IMR-90 (cell line): ENCODE data around the gene APBB1IP. TPM values are rescaled to one million over a fixed set of nuclear protein-coding genes. Genes with fewer than 3 reads are reported as not detected.

Experiments used
- ATAC-seq: fragments of 200-7000 bp; cut with Tn5 transposase; 2 replicates; pipeline ENCODE4 v1.9.1; 2020; ENCODE audit warnings: low read depth, mild to moderate bottlenecking, moderate library complexity
- BruUV-seq: library from RNA; stranded (reverse); fragments of 400-500 nt; replicated peaks from 2 replicates; lab custom pipeline; 2021; lab: Mats Ljungman, UMichigan
- CTCF ChIA-PET: fragments of 300-600 bp; formaldehyde crosslinking; extraction: SDS; loops from one replicate; lab custom pipeline; 2021; ENCODE audit warnings: antibody characterized with exemption; lab: Yijun Ruan, JAX
- POLR2A ChIA-PET: fragments of 300-600 bp; sonication (Branson Sonifier 250); formaldehyde crosslinking; loops from one replicate; lab custom pipeline; 2022; ENCODE audit warnings: antibody characterized with exemption; ENCODE audit not compliant: unreplicated experiment; lab: Charles Lee
- DNase-seq: peaks from one replicate; pipeline ENCODE4 v3.0.0; 2013
- H2AFZ ChIP-seq: replicated peaks from 2 replicates; pipeline ENCODE3; 2013; ENCODE audit warnings: low read length, mild to moderate bottlenecking; ENCODE audit not compliant: poor library complexity
- H2AK5ac ChIP-seq: 2 replicates; pipeline ENCODE4 v1.6.1; 2013; ENCODE audit warnings: low read depth, low read length, inconsistent platforms
- H2AK9ac ChIP-seq: replicated peaks from 2 replicates; pipeline ENCODE3; 2013; ENCODE audit warnings: mild to moderate bottlenecking, low read depth, low read length, moderate library complexity; ENCODE audit not compliant: poor library complexity
- H2BK120ac ChIP-seq: 2 replicates; pipeline ENCODE4 v1.6.1; 2013; ENCODE audit warnings: low read depth, low read length, inconsistent platforms
- H2BK15ac ChIP-seq: 3 replicates; pipeline ENCODE4 v1.6.1; 2013; ENCODE audit warnings: low read depth, low read length, inconsistent platforms
- H2BK20ac ChIP-seq: 2 replicates; pipeline ENCODE4 v1.6.1; 2013; ENCODE audit warnings: low read depth, mild to moderate bottlenecking, inconsistent platforms, low read length, moderate library complexity
- H2BK5ac ChIP-seq: 2 replicates; pipeline ENCODE4 v1.6.1; 2013; ENCODE audit warnings: mild to moderate bottlenecking, low read depth, low read length, inconsistent platforms; ENCODE audit not compliant: poor library complexity, severe bottlenecking
- H3K14ac ChIP-seq: replicated peaks from 2 replicates; pipeline ENCODE4 v1.6.1; 2013; ENCODE audit warnings: low read depth, low read length, inconsistent platforms
- H3K18ac ChIP-seq: 2 replicates; pipeline ENCODE4 v1.6.1; 2013; ENCODE audit warnings: low read depth, low read length, control low read depth
- H3K23ac ChIP-seq: 2 replicates; pipeline ENCODE4 v1.6.1; 2013; ENCODE audit warnings: low read depth, low read length, inconsistent platforms
- H3K27ac ChIP-seq: 2 replicates; pipeline ENCODE4 v1.5.1; 2013; ENCODE audit warnings: mild to moderate bottlenecking, control low read depth, low read length; ENCODE audit not compliant: insufficient read depth
- H3K27me3 ChIP-seq: 2 replicates; pipeline ENCODE4 v1.6.1; 2013; ENCODE audit warnings: low read length; ENCODE audit not compliant: control insufficient read depth, insufficient read depth
- H3K36me3 ChIP-seq: 2 replicates; pipeline ENCODE4 v1.6.1; 2013; ENCODE audit warnings: low read length, mixed read lengths; ENCODE audit not compliant: control insufficient read depth, insufficient read depth
- H3K4ac ChIP-seq: 2 replicates; pipeline ENCODE4 v1.6.1; 2013; ENCODE audit warnings: low read depth, low read length, inconsistent platforms
- H3K4me1 ChIP-seq: 2 replicates; pipeline ENCODE4 v1.6.1; 2013; ENCODE audit warnings: low read length, mixed read lengths; ENCODE audit not compliant: control insufficient read depth, insufficient read depth
- H3K4me2 ChIP-seq: 2 replicates; pipeline ENCODE4 v1.6.1; 2013; ENCODE audit warnings: low read depth, mild to moderate bottlenecking, control low read depth, low read length, moderate library complexity
- H3K4me3 ChIP-seq: 2 replicates; pipeline ENCODE4 v1.5.1; 2013; ENCODE audit warnings: low read depth, mild to moderate bottlenecking, control low read depth, low read length, moderate library complexity; ENCODE audit not compliant: insufficient read depth
- H3K56ac ChIP-seq: 2 replicates; pipeline ENCODE4 v1.6.1; 2013; ENCODE audit warnings: low read length, inconsistent platforms; ENCODE audit not compliant: insufficient read depth; ENCODE audit errors: extremely low read depth
- H3K79me1 ChIP-seq, 2 experiments: 2 replicates each; pipeline ENCODE4 v1.6.1; 2013; ENCODE audit warnings: low read length in 2 of 2, inconsistent platforms in 1 of 2, low read depth in 1 of 2
- H3K9ac ChIP-seq: 2 replicates; pipeline ENCODE4 v1.6.1; 2013; ENCODE audit warnings: low read depth, low read length, control low read depth
- H3K9me1 ChIP-seq: 2 replicates; pipeline ENCODE4 v1.6.1; 2013; ENCODE audit warnings: low read length, inconsistent platforms; ENCODE audit not compliant: insufficient read depth
- H3K9me3 ChIP-seq: 2 replicates; pipeline ENCODE4 v1.6.1; 2013; ENCODE audit warnings: low read length; ENCODE audit not compliant: control insufficient read depth, insufficient read depth
- H4K20me1 ChIP-seq: 2 replicates; pipeline ENCODE4 v1.6.1; 2013; ENCODE audit warnings: low read length, inconsistent platforms; ENCODE audit not compliant: insufficient read depth
- H4K5ac ChIP-seq: 2 replicates; pipeline ENCODE4 v1.6.1; 2013; ENCODE audit warnings: mild to moderate bottlenecking, low read depth, low read length, control low read depth
- H4K8ac ChIP-seq, 2 experiments: 2 replicates each; pipeline ENCODE4 v1.6.1; 2013; ENCODE audit warnings: low read depth in 2 of 2, low read length in 2 of 2, control low read depth in 1 of 2, inconsistent platforms in 1 of 2
- H4K91ac ChIP-seq: 2 replicates; pipeline ENCODE4 v1.6.1; 2013; ENCODE audit warnings: low read depth, low read length, inconsistent platforms; ENCODE audit not compliant: insufficient read depth
- BHLHE40 ChIP-seq: fragments of 150-350 bp; IDR thresholded peaks from 2 replicates; pipeline ENCODE4 v1.6.1; 2016; ENCODE audit warnings: mild to moderate bottlenecking, low read depth, low read length
- CEBPB ChIP-seq: IDR thresholded peaks from 2 replicates; pipeline ENCODE4 v1.6.1; 2012; ENCODE audit warnings: low read depth, low read length, improper control_type of control experiment
- CHD1 ChIP-seq: IDR thresholded peaks from 2 replicates; pipeline ENCODE4 v1.6.1; 2012; ENCODE audit warnings: low read depth, low read length, improper control_type of control experiment
- CTCF ChIP-seq: conservative IDR thresholded peaks from 2 replicates; pipeline ENCODE4 v1.5.1; 2012; ENCODE audit warnings: mild to moderate bottlenecking, low read depth, low read length, improper control_type of control experiment
- FOS ChIP-seq: fragments of 150-350 bp; IDR thresholded peaks from 2 replicates; pipeline ENCODE4 v1.6.1; 2016; ENCODE audit warnings: low read depth, low read length
- MAFK ChIP-seq: IDR thresholded peaks from 2 replicates; pipeline ENCODE4 v1.6.1; 2012; ENCODE audit warnings: low read depth, low read length, improper control_type of control experiment
- MAZ ChIP-seq: IDR thresholded peaks from 2 replicates; pipeline ENCODE4 v1.6.1; 2012; ENCODE audit warnings: low read depth, mild to moderate bottlenecking, low read length, improper control_type of control experiment, moderate library complexity, borderline replicate concordance
- MXI1 ChIP-seq: IDR thresholded peaks from 2 replicates; pipeline ENCODE4 v1.6.1; 2012; ENCODE audit warnings: low read depth, mild to moderate bottlenecking, low read length, moderate library complexity, borderline replicate concordance
- NFE2L2 ChIP-seq: fragments of 150-350 bp; IDR thresholded peaks from 2 replicates; pipeline ENCODE4 v1.6.1; 2016; ENCODE audit warnings: low read depth, mild to moderate bottlenecking, low read length
- POLR2A ChIP-seq: IDR thresholded peaks from 2 replicates; pipeline ENCODE4 v1.6.1; 2012; ENCODE audit warnings: mild to moderate bottlenecking, low read depth, low read length
- RAD21 ChIP-seq: IDR thresholded peaks from 2 replicates; pipeline ENCODE4 v1.6.1; 2012; ENCODE audit warnings: low read length, improper control_type of control experiment
- RCOR1 ChIP-seq: IDR thresholded peaks from 2 replicates; pipeline ENCODE4 v1.6.1; 2012; ENCODE audit warnings: mild to moderate bottlenecking, low read length, improper control_type of control experiment; ENCODE audit not compliant: insufficient replicate concordance
- RFX5 ChIP-seq: IDR thresholded peaks from 2 replicates; pipeline ENCODE4 v1.8.0; 2012; ENCODE audit warnings: low read depth, mild to moderate bottlenecking, low read length, moderate library complexity
- SMC3 ChIP-seq: fragments of 150-350 bp; IDR thresholded peaks from 2 replicates; pipeline ENCODE4 v1.6.1; 2016; ENCODE audit warnings: low read depth, mild to moderate bottlenecking, antibody characterized with exemption, low read length, moderate library complexity
- WGBS, 2 experiments: methylation state at CpG; one replicate each; pipeline versions ENCODE4 v1.1.5 to v1.1.7; 2013; ENCODE audit warnings: missing lambda C conversion rate in 2 of 2; ENCODE audit not compliant: insufficient read length in 1 of 2; ENCODE audit errors: extremely low coverage in 2 of 2; 5-methylcytosine and 5-hydroxymethylcytosine counted together
- dilution Hi-C: fragments of 300-500 bp; cut with HindIII; formaldehyde crosslinking; loops from one replicate; pipeline ENCODE4 v1.14.3; 2018; ENCODE audit warnings: low sequenced_read_pairs; ENCODE audit not compliant: unreplicated experiment
- in situ Hi-C: fragments of 300-500 bp; cut with MboI; formaldehyde crosslinking; loops from 3 replicates; pipeline ENCODE4 v1.14.3; 2019; ENCODE audit warnings: low sequenced_read_pairs, inconsistent platforms, mixed read lengths
- intact Hi-C: fragments of 100-400 bp; cut with micrococcal nuclease; formaldehyde crosslinking; loops from 2 replicates; pipeline ENCODE4 v1.10.0; 2022
- polyA plus RNA-seq, 3 experiments: library from polyadenylated mRNA; depleted of rRNA; stranded (reverse); fragments of >200 nt; gene quantifications; 2 replicates each; pipeline ENCODE4 v1.2.3, GENCODE V29; 2012; ENCODE audit warnings: low replicate concordance in 1 of 3
- total RNA-seq: library from RNA; depleted of rRNA; stranded (reverse); fragments of >200 nt; gene quantifications from 2 replicates; pipeline ENCODE4 v1.2.3, GENCODE V29; 2012
- TF ChIP-seq, protein P1 (sequence below): fragments of 150-350 bp; IDR thresholded peaks from 2 replicates; pipeline ENCODE4 v1.6.1; 2016; ENCODE audit warnings: low read depth, mild to moderate bottlenecking, low read length, moderate library complexity, borderline replicate concordance
- TF ChIP-seq, protein P2 (sequence below): fragments of 150-350 bp; IDR thresholded peaks from 2 replicates; pipeline ENCODE4 v1.6.1; 2017; ENCODE audit warnings: mild to moderate bottlenecking, antibody characterized with exemption, low read length, low read depth

APBB1IP gene
- total and polyA plus RNA-seq, 2 of the 4 experiments (the other 2 are of a cell fraction) = not detected

GRCh38 chr10:26468291-26468690 lies 30.1 kb downstream of the APBB1IP start:
- no peaks in the 10 kb centered on the region for H3K79me1 ChIP-seq
- H3K9me1 ChIP-seq = no peaks in the 10 kb centered on the region
- no peaks in the 10 kb centered on the region for H3K36me3 ChIP-seq
- H4K8ac ChIP-seq = no peak overlapping the region
- H3K4me2 ChIP-seq = no peak overlapping the region
- H4K5ac ChIP-seq = no peak overlapping the region
- no peak overlapping the region for H3K18ac ChIP-seq
- H3K23ac ChIP-seq = no peak overlapping the region
- H3K4me1 ChIP-seq = no peaks in the 10 kb centered on the region
- no peaks in the 10 kb centered on the region for H3K27me3 ChIP-seq
- in situ Hi-C loops (no loop called here), dilution Hi-C loops (no loop called here), intact Hi-C loops (no loop called here)
- no peak overlapping the region for H3K27ac ChIP-seq
- ChIA-PET POLR2A (no interaction called here), CTCF (no interaction called here)
- peaks cover 13% of the 10 kb centered on the region for H3K9me3 ChIP-seq
- H3K14ac ChIP-seq = no peak overlapping the region
- no CpG with 5 or more reads among the region's 3 CpGs for WGBS, 2 experiments
- no peak overlapping the region for H2BK15ac ChIP-seq
- no peak overlapping the region for H3K4ac ChIP-seq
- no peak for ATAC-seq
- no peak overlapping the region for H2AK5ac ChIP-seq
- H4K91ac ChIP-seq = no peak overlapping the region
- no peak overlapping the region for H2BK5ac ChIP-seq
- H3K56ac ChIP-seq = no peak overlapping the region
- TF ChIP-seq NFE2L2 = no peak
- no peak for TF ChIP-seq RAD21
- no peak for TF ChIP-seq CTCF
- TF ChIP-seq, protein P1, sequence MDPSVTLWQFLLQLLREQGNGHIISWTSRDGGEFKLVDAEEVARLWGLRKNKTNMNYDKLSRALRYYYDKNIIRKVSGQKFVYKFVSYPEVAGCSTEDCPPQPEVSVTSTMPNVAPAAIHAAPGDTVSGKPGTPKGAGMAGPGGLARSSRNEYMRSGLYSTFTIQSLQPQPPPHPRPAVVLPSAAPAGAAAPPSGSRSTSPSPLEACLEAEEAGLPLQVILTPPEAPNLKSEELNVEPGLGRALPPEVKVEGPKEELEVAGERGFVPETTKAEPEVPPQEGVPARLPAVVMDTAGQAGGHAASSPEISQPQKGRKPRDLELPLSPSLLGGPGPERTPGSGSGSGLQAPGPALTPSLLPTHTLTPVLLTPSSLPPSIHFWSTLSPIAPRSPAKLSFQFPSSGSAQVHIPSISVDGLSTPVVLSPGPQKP = no peak
- TF ChIP-seq CEBPB = no peak
- TF ChIP-seq MAFK = no peak
- no peak for TF ChIP-seq MAZ
- TF ChIP-seq CHD1 = no peak
- no peak for TF ChIP-seq MXI1
- TF ChIP-seq FOS = no peak
- TF ChIP-seq, protein P2, sequence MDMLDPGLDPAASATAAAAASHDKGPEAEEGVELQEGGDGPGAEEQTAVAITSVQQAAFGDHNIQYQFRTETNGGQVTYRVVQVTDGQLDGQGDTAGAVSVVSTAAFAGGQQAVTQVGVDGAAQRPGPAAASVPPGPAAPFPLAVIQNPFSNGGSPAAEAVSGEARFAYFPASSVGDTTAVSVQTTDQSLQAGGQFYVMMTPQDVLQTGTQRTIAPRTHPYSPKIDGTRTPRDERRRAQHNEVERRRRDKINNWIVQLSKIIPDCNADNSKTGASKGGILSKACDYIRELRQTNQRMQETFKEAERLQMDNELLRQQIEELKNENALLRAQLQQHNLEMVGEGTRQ = no peak
- no peak for TF ChIP-seq POLR2A
- no peak for TF ChIP-seq RCOR1
- TF ChIP-seq SMC3 = no peak
- TF ChIP-seq BHLHE40 = no peak
- TF ChIP-seq RFX5 = no peak
- H2AK9ac ChIP-seq = no peak overlapping the region
- no peak for DNase-seq
- H2AFZ ChIP-seq = no peak overlapping the region
- H3K9ac ChIP-seq = no peak overlapping the region
- H4K20me1 ChIP-seq = no peaks in the 10 kb centered on the region
- H2BK120ac ChIP-seq = no peak overlapping the region
- H2BK20ac ChIP-seq = no peak overlapping the region
- H3K4me3 ChIP-seq = no peak overlapping the region
- BruUV-seq = no TSS peak
